Measurements from ENCODE around the gene PPARA.

DNA sequence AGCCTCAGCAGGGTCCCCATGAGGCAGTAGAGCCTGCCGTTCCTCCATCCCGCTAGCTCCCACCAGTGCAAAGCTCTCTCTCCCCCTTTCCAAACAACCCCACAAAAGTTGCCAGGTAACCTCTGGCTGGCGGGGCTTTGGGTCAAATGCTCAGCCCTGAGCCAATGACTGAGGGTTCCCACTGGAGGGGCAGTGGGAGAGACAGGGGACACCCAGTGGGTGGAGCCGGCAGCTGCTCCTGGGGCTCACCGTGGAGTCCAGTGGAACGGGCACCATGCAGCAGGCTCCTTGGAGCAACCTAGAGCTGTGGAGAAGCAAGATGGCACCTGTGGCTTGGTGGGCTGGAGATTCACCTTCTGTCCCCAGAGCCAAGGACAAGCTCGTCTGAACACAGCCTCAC is 25.0 kb upstream of the PPARA start:
- TF ChIP-seq, protein P1, sequence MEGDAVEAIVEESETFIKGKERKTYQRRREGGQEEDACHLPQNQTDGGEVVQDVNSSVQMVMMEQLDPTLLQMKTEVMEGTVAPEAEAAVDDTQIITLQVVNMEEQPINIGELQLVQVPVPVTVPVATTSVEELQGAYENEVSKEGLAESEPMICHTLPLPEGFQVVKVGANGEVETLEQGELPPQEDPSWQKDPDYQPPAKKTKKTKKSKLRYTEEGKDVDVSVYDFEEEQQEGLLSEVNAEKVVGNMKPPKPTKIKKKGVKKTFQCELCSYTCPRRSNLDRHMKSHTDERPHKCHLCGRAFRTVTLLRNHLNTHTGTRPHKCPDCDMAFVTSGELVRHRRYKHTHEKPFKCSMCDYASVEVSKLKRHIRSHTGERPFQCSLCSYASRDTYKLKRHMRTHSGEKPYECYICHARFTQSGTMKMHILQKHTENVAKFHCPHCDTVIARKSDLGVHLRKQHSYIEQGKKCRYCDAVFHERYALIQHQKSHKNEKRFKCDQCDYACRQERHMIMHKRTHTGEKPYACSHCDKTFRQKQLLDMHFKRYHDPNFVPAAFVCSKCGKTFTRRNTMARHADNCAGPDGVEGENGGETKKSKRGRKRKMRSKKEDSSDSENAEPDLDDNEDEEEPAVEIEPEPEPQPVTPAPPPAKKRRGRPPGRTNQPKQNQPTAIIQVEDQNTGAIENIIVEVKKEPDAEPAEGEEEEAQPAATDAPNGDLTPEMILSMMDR (conservative IDR thresholded peaks at IDR 0.05 in 1 of 2, IDR thresholded peaks at IDR 0.05 in 1 of 2; ENCODE audit: low read depth in 1 of 2, low read length in 2 of 2) = no peak
- TF ChIP-seq EZH2 (IDR thresholded peaks at IDR 0.05; ENCODE audit: low read length, missing control alignments) = no peak

Data from fibroblast of lung (primary cell).